HG03432 (cell line): Measurements from ENCODE around the gene RGS14.
"Not testable (repeated sequence)": the region's sequence is repeated elsewhere in the genome, so short reads cannot be mapped to it uniquely, and the experiment has no call there.

Source experiments
- ATAC-seq: cut with Tn5 transposase; IDR thresholded peaks from one replicate; pipeline ENCODE4 v1.9.1; 2021; ENCODE audit warnings: mild to moderate bottlenecking, moderate library complexity; ENCODE audit not compliant: unreplicated experiment

The RGS14 gene

DNA sequence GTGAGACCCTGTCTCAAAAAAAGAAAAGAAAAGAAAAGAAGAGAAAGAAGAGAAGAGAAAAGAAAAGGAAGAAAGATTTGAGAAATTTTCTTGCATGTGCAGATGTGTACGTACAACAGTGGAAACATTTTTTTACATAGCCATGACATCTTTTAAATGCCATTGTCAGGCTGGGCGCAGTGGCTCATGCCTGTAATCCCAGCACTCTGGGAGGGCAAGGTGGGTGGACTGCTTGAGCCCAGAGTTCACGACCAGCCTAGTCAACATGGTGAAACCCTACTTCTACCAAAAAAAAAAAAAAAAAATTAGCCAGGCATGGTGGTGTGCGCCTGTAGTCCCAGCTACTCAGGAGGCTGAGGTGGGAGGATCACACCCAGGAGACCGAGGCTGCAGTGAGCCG is 12.8 kb upstream of the RGS14 start:
- no peak for ATAC-seq

DNA sequence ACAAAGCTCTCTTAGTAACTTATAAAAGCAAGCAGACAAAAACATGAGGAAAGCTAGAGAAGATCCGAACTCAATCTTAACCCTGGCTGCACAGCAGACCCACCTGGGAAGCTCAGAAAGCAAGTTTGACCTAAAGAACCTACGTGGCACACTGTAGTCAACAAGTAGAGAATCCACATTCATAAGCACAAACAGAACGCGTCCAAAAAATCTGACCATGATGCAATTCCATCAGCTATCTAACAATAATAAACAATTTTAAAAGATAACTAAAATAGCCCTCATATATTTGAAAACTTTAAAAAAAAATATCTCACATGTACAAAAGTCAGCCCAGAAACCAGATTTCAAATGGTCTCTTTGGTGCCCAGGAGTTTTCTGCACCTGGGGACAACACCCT is 10.9 kb upstream of the RGS14 start:
- no peak for ATAC-seq

DNA sequence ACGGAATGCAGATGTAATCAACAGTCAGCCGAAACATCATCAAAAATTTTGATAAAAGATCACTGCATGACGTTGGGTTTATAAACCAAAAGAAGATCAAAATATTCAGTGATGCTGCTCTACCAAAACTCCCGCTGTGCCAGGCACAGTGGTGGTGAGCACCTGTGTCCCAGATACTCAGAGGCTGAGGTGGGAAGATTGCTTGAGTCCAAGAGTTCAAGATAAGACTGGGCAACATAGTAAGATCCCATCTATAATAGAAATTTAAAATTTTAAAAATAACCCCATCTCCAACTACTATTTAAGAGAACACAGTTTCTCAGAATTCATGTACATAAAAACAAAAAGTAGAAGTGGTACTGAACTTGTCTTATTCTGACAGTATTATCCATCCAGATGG is 10.0 kb upstream of the RGS14 start:
- no peak for ATAC-seq

DNA sequence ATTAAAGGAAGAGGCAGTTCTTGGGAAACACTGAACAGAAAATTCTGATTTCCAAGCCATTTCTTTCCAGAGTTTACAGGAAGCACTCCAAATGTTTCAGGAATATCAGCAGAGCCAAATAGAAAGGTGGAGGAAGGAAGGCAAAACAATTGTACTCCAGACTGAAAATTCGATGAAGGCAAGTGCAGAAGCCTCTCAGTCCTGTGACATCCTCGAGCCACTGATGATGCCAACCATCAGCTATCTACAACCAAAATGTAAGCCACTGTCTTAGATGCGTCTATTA is 8.4 kb upstream of the RGS14 start:
- no peak for ATAC-seq

DNA sequence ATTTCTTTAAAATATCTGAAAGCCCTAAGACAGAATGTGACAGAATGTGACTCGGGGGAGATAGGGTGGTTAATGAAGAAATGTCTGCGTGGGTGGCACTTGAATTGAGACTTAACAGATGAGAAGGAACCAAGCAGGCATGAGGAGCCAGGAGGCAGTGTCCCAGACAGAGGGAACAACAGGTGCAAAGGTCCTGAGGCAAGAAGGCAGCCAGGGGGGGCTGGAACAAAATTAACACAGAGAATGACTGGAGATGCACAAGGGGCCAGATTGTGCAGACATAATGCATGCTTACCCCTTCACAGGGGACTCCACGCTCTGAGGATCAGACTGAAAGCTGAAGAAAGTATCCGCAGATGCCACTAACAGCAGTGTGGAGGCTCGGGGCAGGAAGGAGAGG is 8.0 kb upstream of the RGS14 start:
- no peak for ATAC-seq

DNA sequence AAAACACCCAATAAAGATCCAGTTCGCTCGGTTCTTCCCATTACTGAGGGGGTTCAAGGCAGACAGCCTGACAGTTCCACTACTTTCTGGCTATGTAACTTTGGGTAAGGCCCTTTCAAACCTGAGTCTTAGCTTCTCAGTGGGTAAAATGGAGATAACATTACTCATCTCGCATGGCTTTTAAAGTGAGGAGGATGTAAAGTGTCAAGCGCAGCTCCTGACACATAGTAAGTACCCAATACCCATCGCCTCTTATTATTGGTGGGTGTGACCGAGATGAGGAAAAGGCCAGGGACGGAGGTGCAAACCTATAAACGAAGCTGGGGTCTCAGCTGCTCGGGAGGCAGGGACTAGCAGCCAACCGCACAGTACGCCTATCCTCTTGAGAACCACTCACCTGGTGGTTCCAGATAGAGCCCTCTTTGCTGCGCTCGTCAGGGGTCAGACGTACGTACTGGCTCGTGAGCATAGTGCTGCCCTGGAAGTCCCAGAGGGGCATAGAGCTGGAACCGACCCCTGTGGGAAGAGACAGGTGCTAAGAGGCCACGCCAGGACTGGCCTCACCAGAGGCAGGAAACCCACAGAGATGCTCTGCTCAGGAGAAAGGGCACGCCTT is 6.8 kb upstream of the RGS14 start:
- no peak for ATAC-seq

DNA sequence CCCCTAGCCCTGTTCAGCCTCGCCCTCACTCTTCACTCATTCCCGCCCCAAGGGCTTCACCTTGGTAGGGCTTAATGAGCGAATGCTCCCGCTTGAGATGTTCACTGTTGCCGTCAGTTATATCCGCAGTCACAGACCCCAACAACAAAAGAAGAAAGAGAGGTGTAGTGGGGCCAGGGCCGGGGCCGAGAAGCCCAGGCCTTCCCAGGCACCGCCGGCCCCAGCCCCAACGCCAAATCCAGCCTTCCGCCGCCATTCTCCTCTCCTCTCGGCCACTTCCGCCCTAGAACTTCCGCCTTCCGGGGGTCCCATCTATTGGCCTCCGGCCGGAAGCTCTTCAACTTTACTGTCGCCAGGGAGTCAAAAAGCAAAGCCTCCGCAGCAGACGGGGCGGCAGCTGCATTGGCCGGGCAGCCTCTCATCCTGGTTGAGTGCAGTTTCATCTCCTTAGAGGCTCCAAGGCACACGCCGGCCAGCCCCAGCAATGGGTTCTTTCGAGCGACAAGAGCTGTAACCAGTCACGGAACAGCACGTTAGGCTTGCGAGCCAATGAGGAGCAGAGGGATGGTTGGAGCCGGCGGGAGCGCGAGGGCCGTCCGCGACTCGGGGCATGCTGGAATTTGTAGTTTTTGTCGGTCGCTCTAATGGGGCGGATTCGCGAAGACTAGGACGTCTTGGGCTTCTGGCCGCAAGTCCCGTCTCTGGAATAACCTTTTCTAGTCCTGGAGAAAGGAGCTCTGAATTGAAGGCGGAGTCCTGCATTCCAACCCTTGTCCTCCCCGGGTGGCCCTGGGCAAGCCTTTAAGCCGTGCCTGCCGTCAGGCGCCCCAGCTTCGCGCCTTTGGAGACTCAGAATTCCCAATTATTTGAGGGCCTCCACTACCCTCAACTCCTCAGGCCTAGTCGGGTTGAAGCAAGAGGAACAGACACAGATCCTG is 6.1 kb upstream of the RGS14 start, which contains the start of gene LMAN2:
Gene LMAN2 (minus strand): TSS at position 277 of the 938 bp plus-strand sequence. CDS start 21 bp downstream, at position 256.
- peak; percentile 94 for ATAC-seq

DNA sequence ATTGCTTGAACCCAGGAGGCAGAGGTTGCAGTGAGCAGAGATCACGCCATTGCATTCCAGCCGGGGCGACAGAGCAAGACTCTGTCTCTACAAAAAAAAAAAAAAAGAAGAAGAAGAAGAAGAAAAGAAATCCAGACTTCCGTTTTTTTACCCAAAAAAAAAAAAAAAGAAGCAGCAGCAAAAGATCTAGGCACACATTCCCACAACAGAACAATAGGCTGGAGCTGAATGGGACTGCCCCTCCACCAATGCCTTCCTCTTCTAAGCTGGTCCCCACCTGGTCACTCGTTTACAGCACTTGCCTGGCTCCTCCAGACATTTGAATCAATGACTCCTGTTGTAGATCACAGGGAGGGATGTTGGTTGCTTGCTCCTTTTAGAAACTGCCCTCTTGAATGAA is 4.6 kb upstream of the RGS14 start:
- ATAC-seq, result no peak

DNA sequence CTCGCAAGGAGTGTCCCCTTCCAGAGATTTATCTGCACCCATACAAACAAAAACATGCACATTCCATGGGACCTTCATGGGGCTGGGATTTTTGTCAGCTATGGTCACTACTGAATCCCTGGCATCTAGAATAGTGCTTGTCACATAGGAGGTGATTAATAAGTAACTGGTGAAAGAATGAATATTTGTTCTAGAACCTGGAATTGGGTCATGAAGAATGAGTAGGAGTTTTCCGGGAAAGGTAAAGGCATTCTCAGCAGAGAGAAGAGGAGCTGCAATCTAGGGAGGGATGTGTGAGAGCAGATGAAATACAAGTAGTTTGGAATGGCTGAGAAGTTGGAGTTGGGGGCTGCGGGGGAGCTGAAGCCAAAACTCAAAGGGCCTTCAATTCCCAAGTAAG is 3.5 kb upstream of the RGS14 start:
- ATAC-seq, result no peak

DNA sequence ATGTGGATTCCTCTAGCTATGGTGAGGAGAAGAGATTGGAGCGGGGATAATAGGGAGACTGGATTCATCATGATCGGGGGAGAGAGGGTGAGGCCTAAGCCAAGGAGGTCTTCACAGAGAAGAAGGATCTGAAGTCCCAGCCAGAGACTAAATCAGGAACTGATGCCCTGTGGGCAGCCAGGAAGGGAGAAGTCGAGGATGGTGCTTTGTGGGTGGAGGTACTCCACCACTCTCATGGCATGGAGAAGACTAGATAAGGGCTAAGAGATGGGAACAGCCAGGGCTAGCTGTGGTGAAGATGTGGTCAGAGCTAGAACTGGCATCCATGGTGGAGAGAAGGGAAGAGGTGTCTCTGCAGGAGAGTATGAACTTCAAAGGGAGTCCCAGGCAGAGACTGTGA is 3.0 kb upstream of the RGS14 start:
- ATAC-seq, result no peak

DNA sequence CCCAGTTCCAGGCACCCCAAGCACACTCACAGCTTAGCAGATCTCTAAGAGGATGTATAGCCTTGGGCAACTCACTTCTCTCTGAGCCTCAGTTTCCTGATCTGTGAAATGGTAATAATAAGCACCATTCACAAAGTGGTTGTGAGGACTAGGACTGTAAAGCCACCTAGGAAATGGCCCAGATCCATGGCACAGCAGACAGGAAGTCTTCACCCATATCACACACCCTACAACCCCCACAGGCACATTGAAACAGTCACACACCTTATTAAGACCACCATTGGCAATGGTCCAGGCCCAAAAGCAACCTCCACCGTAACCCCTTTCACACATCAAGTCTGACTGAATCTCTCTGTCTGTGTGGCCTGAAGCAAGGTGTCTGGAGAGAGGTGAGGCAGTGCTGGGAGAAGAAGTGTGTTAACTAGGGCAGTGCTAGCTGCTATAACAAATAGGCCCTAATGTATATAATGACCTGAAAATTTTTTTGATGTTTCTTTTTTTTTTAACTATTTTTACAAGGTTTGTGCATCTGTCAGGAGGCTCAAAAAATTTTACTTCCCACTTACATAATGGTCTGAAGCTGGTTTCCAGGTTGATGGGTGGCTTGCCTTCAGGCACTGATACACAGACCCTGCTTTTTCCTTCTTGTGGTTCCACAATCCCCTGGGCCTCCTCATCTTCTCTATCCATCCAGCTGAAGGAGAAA is 2.4 kb upstream of the RGS14 start:
- no peak for ATAC-seq

DNA sequence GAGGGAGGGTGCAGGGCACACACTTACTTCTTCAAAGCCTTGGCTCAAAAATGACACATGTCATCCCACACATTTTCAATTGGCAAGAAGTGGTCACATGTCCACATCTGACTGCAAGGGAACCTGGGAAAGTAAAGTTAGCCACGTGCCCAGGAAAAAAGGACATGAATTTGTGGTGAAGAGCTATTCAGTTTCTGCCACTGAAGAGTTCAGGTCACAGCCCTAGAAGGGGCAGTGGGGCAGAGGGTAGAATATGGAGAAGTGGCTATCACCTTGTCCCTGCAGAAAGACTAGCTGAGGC is 1.9 kb upstream of the RGS14 start:
- ATAC-seq, result no peak

DNA sequence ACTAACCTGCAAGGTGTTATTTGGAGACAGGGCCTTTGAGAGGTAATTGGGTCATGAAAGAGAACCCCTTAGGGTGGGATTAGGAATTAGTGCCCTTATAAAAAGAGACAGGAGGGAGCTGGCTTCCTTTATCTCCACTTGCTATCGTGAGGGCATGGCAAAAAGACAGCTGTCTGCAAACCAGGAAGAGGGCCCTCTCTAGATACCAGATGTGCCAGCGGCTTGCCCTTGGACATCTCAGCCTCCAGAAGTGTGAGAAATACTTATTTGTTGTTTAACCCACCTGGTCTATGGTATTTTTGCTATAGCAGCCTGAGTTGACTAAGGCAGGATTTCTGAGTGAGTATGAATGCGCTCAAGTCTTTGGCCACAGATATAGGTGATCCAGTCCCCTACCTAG is 978 bp upstream of the RGS14 start:
- no peak for ATAC-seq

DNA sequence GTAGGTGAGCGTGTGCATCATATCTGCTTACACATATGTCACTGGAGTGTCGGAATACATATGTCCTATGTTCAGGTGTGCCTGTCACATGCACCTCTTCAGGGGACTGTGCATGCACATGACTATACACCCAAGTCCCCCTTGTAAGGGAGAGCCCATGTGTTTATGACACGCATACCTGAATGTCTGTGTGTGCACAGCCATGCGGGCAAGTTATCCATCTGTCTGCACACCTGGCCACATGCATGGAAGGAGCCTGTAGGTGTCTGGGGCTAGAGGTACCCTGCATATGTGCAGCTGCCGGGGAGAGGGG is 622 bp upstream of the RGS14 start:
- ATAC-seq, result no peak

DNA sequence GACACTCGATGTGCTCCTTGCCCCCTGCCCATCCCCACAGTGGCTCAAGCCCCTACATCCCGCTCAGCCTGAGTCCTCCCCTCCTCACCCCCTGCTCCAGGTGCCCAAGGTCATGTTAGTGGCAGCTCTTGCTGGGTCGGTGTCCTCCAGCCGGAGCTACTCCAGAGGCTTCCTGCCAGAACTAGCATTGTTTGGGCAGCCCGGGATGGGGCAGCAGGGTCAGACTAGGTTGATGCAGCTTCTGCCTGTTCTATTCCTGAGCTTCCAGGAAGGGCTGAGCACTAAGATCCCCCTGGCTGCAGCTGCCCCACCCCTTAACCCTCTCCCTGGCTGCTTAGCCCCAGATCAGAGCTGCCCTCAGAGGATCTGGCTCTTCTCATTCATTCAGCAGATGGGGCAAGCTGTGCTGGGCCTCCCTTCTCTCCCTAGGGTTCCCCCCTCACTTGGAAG is 671 bp downstream of the RGS14 start:
- no peak for ATAC-seq

DNA sequence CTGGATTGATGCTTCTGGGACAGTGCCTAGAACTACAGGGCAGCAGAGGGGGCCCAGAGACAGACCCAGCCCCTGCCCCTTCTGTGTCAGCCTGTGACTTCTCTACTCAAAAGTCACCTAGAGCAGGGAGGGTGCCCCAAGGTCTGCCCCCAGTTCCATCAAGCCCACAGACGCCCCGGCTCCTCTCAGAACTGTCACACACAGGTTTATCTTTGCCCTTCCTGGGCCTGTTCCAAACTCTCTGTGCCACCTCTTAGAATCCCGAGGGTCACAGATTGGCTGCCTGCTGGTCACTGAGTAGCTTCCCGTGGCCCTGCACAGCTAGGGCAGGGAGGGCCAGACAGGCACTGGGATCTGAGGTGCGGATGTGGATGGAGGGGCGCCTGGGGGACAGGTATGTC is 1.7 kb downstream of the RGS14 start:
- no peak for ATAC-seq

DNA sequence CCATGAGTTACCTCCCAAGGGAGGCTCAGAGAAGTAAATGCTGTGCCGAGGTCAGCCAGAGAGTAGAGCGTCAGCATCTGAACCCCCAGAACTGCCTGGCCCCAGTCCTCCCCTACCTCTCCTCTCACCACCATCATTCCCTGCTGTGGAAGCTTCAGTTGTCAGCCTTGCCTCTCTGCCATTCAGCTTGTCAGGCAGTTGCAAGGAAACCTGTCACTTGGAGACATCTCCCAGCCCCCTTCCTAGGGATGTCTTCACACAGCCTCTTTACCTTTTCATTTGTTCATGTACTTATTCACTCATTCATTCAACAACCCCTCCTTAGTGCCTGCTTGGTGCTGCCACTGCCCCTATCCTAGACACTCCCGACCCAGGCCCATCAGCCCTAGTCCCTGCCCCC is 2.1 kb downstream of the RGS14 start:
- ATAC-seq, result no peak

DNA sequence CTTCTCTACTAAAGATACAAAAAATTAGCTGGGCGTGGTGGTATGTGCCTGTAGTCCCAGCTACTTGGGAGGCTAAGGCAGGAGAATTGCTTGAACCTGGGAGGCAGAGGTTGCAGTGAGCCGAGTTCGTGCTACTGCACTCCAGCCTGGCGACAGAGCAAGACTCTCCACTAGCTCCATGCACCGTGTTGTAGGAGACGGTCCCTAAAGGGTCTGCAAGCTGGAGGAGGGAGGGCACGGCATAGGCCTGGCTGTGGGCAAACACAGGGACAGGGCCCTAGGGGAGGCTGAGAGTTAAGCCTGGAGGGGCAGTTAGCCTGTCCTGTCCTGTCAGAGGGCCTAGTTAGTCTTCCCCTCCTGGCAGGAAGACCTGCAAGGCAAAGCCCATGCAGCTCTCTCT is 3.0 kb downstream of the RGS14 start:
- not testable (repeated sequence) for ATAC-seq

DNA sequence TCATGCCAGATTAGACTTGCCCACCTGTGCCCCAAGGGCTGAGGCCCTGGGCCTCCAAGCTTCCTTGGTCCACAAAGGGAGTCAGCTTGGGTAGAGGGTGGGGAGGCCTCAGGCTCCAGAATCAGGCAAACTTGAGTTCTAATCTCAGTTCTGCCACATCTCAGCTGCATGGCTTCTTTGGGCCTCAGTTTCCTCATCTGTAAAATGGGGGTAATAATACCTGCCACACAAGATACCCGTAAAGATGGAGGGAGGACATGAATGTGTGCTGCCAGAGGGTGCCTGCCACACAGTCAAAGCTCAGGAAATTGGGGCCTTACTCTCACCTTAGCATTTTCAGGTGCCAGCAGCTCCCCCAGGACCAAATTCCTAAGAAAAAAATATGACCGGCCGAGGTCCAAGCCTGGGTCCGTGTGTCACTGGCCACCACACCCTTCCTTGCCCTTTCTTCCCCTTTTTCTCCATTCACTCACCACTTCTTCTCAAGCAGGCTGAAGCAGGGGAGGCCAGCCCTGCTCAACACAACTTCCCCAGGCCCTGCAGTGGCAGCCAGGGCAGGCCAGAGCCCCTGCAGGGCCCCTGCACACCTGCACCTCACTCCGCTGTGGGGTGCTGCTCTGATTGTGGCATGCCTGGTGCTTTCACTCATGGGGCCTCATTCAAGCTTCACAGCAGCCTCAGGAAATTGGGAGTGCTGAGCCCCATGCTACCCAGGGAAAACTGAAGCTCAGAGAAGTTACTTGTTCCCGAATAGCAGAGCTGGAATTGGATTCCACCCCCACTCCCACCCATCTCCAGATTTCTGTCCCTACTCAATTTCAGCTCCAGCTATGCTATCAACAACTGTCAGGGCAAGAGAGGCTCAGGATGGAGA is 3.9 kb downstream of the RGS14 start:
- no peak for ATAC-seq

DNA sequence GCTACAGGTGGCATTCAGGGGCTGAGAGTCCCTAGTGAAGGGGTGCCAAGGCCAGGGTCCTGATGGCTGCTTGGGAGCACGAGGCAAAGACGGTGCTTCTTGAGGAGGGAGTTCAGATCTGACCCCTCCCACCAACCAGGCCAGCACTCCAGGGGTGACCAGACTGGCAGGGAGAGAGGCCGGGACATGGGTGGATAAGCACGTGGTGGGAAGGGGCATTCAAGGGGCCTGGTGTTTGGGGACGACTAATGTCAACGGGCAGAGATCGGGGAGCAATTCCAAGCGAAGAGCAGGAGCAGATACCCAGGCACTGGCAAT is 4.5 kb downstream of the RGS14 start:
- ATAC-seq, result no peak
